ENCODE measurements around the gene BTBD19. TPM values are rescaled to one million over a fixed set of nuclear protein-coding genes. Genes with fewer than 3 reads are reported as not detected.

BTBD19 gene
- polyA plus RNA-seq, 2 of the 4 experiments (the other 2 are of a cell fraction), result 4.7 to 7.4 TPM

- Histone ChIP-seq H3K27ac (peak overlapping the region; percentile 97 to 98), H3K9me3 (no peaks in the 10 kb centered on the region), H3K4me2 (peak overlapping the region; percentile 96), H3K4me1 (peaks cover 12% of the 10 kb centered on the region; the same call in 2 of the 3 replicates), H3K4me3 (peak overlapping the region; percentile 51)
- ChIA-PET CTCF (interaction anchor here (0.7 to 4.5 kb wide), 11 partner anchors 11 to 108 kb away, joined by 3 to 23 read pairs (median 5); partner anchors contain the start of genes BTBD19, PLK3 and RNU5D-1), POLR2A (interaction anchor here (0.5 to 3.5 kb wide), 20 partner anchors 11 to 1127 kb away, joined by 3 to 57 read pairs (median 5); partner anchors contain the start of genes BTBD19, DYNLT4, HECTD3 and MUTYH)
- under 1% methylated on average over 30 of the region's 33 CpGs for WGBS (ENCODE audit: missing lambda C conversion rate)
- ATAC-seq (peak; percentile 90 to 91), FAIRE-seq (no peak), DNase-seq (ENCODE audit: low read depth in 1 of 2, low spot score in 1 of 2) (peak; percentile 74 to 94)
- no peak for TF ChIP-seq SREBF2 (IDR thresholded peaks at IDR 0.05)
- TF ChIP-seq SMC3 (IDR thresholded peaks at IDR 0.05), result no peak
- TF ChIP-seq TFCP2L1 (CRISPR knock-in tag; IDR thresholded peaks at IDR 0.05), result peak; percentile 92
- TF ChIP-seq ATOH8 (CRISPR knock-in tag; IDR thresholded peaks at IDR 0.05; ENCODE audit: low read depth), result peak; percentile 79
- 0 out of 2 replicates have a peak, but pooled peaks have one; percentile 39 for TF ChIP-seq EHF (CRISPR knock-in tag; IDR thresholded peaks at IDR 0.05)
- peak; percentile 54 for TF ChIP-seq CHD2 (IDR thresholded peaks at IDR 0.05; ENCODE audit: low read length, partially characterized antibody)
- TF ChIP-seq MAZ (IDR thresholded peaks at IDR 0.05; ENCODE audit: borderline replicate concordance, low read depth, low read length), result peak; percentile 60; the same call in 1 of the 2 replicates
- peak; percentile 100 for TF ChIP-seq BCL3 (IDR thresholded peaks at IDR 0.05)
- no peak; the same call in 1 of the 2 replicates for TF ChIP-seq GATA3 (IDR thresholded peaks at IDR 0.05; ENCODE audit: borderline replicate concordance)
- no peak for TF ChIP-seq ZNF302 (CRISPR knock-in tag; IDR thresholded peaks at IDR 0.05)
- TF ChIP-seq HEYL (CRISPR knock-in tag; IDR thresholded peaks at IDR 0.05), result no peak
- TF ChIP-seq HOXB5 (CRISPR knock-in tag; IDR thresholded peaks at IDR 0.05), result peak; percentile 59; the same call in 1 of the 2 replicates
- TF ChIP-seq, protein P1, sequence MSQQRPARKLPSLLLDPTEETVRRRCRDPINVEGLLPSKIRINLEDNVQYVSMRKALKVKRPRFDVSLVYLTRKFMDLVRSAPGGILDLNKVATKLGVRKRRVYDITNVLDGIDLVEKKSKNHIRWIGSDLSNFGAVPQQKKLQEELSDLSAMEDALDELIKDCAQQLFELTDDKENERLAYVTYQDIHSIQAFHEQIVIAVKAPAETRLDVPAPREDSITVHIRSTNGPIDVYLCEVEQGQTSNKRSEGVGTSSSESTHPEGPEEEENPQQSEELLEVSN (IDR thresholded peaks at IDR 0.05; ENCODE audit: borderline replicate concordance, low read depth), result peak; percentile 43; the same call in 1 of the 2 replicates
- TF ChIP-seq, protein P2, sequence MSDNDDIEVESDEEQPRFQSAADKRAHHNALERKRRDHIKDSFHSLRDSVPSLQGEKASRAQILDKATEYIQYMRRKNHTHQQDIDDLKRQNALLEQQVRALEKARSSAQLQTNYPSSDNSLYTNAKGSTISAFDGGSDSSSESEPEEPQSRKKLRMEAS (IDR thresholded peaks at IDR 0.05), result no peak
- TF ChIP-seq CEBPB (IDR thresholded peaks at IDR 0.05), result peak in 1 of 2 experiments; percentile 69; a peak in 1 of 4 replicates
- TF ChIP-seq MYC (IDR thresholded peaks at IDR 0.05; ENCODE audit: borderline replicate concordance, low read length), result no peak
- TF ChIP-seq EHMT2 (IDR thresholded peaks at IDR 0.05; ENCODE audit: low read depth), result no peak
- no peak for TF ChIP-seq FOSL2 (IDR thresholded peaks at IDR 0.05)
- TF ChIP-seq FOSL2 (CRISPR knock-in tag; IDR thresholded peaks at IDR 0.05), result peak; percentile 59
- no peak; the same call in 2 of the 3 replicates for TF ChIP-seq CTCF (IDR thresholded peaks at IDR 0.05)
- TF ChIP-seq ESRRA (IDR thresholded peaks at IDR 0.05; ENCODE audit: borderline replicate concordance, low read length), result 0 out of 2 replicates have a peak, but pooled peaks have one; percentile 9
- peak; percentile 97 for TF ChIP-seq POLR2AphosphoS2 (conservative IDR thresholded peaks at IDR 0.05; ENCODE audit: low read length)
- TF ChIP-seq TP53 (CRISPR knock-in tag; IDR thresholded peaks at IDR 0.05), result no peak; the same call in none of the 2 replicates
- no peak for TF ChIP-seq RCOR1 (IDR thresholded peaks at IDR 0.05; ENCODE audit: low read depth, low read length)
- TF ChIP-seq RARB (CRISPR knock-in tag; IDR thresholded peaks at IDR 0.05), result peak; percentile 98
- TF ChIP-seq JUN (IDR thresholded peaks at IDR 0.05), result peak; percentile 100
- peak; percentile 99 for TF ChIP-seq FOSB (CRISPR knock-in tag; IDR thresholded peaks at IDR 0.05)
- TF ChIP-seq USF2 (IDR thresholded peaks at IDR 0.05), result no peak
- TF ChIP-seq KDM1A (IDR thresholded peaks at IDR 0.05; ENCODE audit: low read depth), result no peak
- peak; percentile 99 for TF ChIP-seq HOXA7 (CRISPR knock-in tag; IDR thresholded peaks at IDR 0.05)
- TF ChIP-seq PBX3 (IDR thresholded peaks at IDR 0.05), result peak; percentile 80
- TF ChIP-seq RAD21 (conservative IDR thresholded peaks at IDR 0.05 in 1 of 2, IDR thresholded peaks at IDR 0.05 in 1 of 2), result peak; percentile 2 to 41; a peak in 3 of 5 replicates
- TF ChIP-seq RNF2 (IDR thresholded peaks at IDR 0.05; ENCODE audit: borderline replicate concordance, low read depth), result no peak
- peak; percentile 93 for TF ChIP-seq POLR2A (IDR thresholded peaks at IDR 0.05; ENCODE audit: low read length)
These were observed 11.4 kb downstream of the BTBD19 start for GRCh38 chr1:44819608-44820327.
